Measurements from ENCODE around the gene CNOT1.

GRCh38 chr16:58605562-58605961 is 24.1 kb downstream of the CNOT1 start:
- TF ChIP-seq CTCF (IDR thresholded peaks at IDR 0.05) (no peak), POLR2A (IDR thresholded peaks at IDR 0.05) (no peak)

Data from testis (tissue), 2 donors.